ENCODE results near the gene OR7A17.

OR7A17 gene

DNA sequence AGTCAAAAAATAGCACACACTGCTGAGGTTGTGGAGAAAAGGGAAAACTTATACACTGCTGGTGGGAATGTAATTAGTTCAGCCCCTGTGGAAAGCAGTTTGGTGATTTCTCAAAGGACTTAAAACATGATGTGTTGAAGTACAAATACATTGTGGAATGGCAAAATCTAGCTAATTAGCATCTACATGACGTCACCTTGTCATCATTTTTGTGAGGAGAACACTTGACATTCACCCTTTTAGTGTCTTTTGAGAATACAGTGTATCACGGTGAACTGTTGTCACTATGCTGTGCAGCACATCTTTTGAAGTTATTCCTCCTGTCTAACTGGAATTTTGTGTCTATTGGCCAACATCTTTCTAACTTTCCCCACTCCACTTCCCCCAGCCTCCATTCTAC, 42.8 kb downstream of the OR7A17 start:
- TF ChIP-seq, protein P1, sequence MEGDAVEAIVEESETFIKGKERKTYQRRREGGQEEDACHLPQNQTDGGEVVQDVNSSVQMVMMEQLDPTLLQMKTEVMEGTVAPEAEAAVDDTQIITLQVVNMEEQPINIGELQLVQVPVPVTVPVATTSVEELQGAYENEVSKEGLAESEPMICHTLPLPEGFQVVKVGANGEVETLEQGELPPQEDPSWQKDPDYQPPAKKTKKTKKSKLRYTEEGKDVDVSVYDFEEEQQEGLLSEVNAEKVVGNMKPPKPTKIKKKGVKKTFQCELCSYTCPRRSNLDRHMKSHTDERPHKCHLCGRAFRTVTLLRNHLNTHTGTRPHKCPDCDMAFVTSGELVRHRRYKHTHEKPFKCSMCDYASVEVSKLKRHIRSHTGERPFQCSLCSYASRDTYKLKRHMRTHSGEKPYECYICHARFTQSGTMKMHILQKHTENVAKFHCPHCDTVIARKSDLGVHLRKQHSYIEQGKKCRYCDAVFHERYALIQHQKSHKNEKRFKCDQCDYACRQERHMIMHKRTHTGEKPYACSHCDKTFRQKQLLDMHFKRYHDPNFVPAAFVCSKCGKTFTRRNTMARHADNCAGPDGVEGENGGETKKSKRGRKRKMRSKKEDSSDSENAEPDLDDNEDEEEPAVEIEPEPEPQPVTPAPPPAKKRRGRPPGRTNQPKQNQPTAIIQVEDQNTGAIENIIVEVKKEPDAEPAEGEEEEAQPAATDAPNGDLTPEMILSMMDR (conservative IDR thresholded peaks at IDR 0.05; ENCODE audit: low read depth) = no peak
- ChIA-PET POLR2A (ENCODE audit: low non-redundant PET) (no interaction called here), CTCF (no interaction called here)
- DNase-seq (ENCODE audit: low spot score) = no peak
- H3K27ac ChIP-seq = no peak overlapping the region

DNA sequence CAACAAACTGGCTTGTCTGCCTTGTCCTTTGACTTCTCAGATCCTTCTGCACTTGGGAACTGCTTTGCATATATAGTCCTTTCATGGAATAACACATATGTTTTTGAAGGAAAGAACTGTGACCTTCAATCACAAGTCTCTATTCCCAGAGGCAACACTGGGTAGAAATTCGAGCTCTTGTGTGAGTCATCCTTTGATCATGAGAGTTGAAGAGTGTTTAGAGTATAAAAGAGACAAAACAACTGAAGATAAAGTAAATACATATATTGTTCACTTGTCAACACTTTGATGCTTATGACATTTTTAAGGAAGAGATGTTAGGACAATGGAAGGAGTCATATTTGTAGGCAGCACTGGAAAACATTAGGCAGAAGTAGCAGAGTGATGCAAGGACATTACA, 45.7 kb downstream of the OR7A17 start:
- POLR2A ChIA-PET (ENCODE audit: low non-redundant PET) = no interaction called here
- DNase-seq (ENCODE audit: low spot score) = no peak
- TF ChIP-seq, protein P1 (conservative IDR thresholded peaks at IDR 0.05; ENCODE audit: low read depth) = no peak
- no peak overlapping the region for H3K27ac ChIP-seq
- CTCF ChIA-PET = interaction anchor here (0.5 kb wide), 1 partner anchor 205 kb away, joined by 6 read pairs; no protein-coding TSS in a partner anchor

DNA sequence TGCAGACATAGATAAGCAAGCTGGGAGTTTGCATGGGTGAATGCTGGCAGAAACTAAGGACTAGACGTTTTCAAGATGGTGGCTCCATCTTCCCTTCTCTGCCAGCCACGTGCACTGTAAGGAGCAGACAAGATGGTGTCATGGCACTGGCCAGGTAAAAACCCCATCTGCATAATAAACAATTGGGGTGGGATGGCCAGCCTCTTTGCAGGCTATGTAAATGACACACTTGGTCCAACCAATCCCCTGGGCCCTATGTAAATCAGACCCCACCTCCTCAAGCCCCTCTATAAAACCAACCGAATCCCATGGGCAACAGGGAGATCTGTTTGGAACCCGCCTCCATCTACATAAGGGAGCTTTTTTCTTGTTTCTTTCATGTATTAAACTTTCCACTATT, 48.5 kb downstream of the OR7A17 start:
- no peak overlapping the region for H3K27ac ChIP-seq
- POLR2A ChIA-PET (ENCODE audit: low non-redundant PET) = no interaction called here
- DNase-seq (ENCODE audit: low spot score) = no peak
- CTCF ChIA-PET = no interaction called here
- TF ChIP-seq, protein P1 (conservative IDR thresholded peaks at IDR 0.05; ENCODE audit: low read depth) = no peak

DNA sequence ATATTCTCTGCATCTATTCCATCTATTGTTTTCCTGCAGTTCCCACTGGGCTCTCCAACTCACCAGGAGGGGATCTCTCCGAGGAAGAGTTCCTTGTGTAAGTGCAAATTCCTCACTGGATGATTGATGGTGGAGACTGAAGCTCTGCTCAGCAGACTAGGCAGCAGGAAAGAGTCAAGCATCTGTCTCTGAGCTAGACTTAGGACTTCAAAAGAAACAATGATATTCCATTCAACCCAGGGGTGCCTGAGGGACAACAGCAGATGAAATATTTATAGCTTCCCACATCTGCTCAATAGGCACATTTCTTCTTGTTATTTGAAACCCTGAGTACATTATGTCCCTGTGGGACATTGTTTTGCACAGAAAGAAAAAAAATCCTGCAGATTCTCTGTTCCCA, 50.9 kb downstream of the OR7A17 start, which contains the start of the genes OR7A5 and OR7C1:
OR7A5 (minus strand) TSS at position 175 of the 400 bp plus-strand sequence. CDS start 6,944 bp downstream, outside the sequence.
OR7C1 (minus strand) TSS at position 175 of the 400 bp plus-strand sequence. CDS start 35,049 bp downstream, outside the sequence.
- no peak for DNase-seq (ENCODE audit: low spot score)
- ChIA-PET POLR2A (ENCODE audit: low non-redundant PET) (no interaction called here), CTCF (interaction anchor here (0.8 kb wide), 1 partner anchor 55 kb away, joined by 3 read pairs; no protein-coding TSS in a partner anchor)
- TF ChIP-seq, protein P1 (conservative IDR thresholded peaks at IDR 0.05; ENCODE audit: low read depth) = no peak
- H3K27ac ChIP-seq = no peak within 1 kb of the TSS

DNA sequence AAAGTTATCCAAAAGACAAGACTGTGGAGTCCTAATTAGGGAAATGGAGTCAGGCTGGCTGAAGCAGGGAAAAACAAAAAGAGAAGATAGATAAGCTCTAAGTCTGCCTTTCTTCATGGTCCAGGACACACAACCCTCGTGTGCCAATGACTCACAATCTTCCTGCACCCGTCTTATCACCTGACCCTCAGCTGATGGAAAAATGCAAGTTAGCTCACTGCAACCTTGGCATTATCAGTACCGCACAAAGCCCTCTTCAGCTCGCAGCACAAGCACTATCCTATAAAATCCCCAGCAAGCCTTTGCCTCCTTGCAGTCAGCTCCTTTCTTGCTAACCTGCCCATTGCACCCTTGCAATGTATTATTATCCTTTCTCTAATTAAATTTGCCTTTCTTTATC, 55.2 kb downstream of the OR7A17 start:
- ChIA-PET POLR2A (ENCODE audit: low non-redundant PET) (no interaction called here), CTCF (no interaction called here)
- no peak overlapping the region for H3K27ac ChIP-seq
- TF ChIP-seq, protein P1 (conservative IDR thresholded peaks at IDR 0.05; ENCODE audit: low read depth) = no peak
- DNase-seq (ENCODE audit: low spot score) = no peak
